DND-41 (cell line): ENCODE data around the gene VWF.

Experiments
- CTCF ChIP-seq: IDR thresholded peaks from 2 replicates; pipeline ENCODE4 v1.5.1; 2012; ENCODE audit warnings: borderline replicate concordance, low read length, moderate library complexity, mild to moderate bottlenecking; ENCODE audit not compliant: poor library complexity, severe bottlenecking; ENCODE audit errors: extremely low read depth
- EZH2 ChIP-seq: IDR thresholded peaks from 3 replicates; pipeline ENCODE4 v1.6.1; 2012; ENCODE audit warnings: borderline replicate concordance, low read depth, mild to moderate bottlenecking, moderate library complexity, low read length, inconsistent platforms; ENCODE audit not compliant: severe bottlenecking

- TF ChIP-seq CTCF: no peak
- TF ChIP-seq EZH2: no peak
Measured at GRCh38 chr12:6135071-6135470, 10.6 kb upstream of the VWF start.
